ENCODE data around the gene PTPRN2.
"Not testable (repeated sequence)": the region's sequence is repeated elsewhere in the genome, so short reads cannot be mapped to it uniquely, and the experiment has no call there.

The PTPRN2 gene

DNA sequence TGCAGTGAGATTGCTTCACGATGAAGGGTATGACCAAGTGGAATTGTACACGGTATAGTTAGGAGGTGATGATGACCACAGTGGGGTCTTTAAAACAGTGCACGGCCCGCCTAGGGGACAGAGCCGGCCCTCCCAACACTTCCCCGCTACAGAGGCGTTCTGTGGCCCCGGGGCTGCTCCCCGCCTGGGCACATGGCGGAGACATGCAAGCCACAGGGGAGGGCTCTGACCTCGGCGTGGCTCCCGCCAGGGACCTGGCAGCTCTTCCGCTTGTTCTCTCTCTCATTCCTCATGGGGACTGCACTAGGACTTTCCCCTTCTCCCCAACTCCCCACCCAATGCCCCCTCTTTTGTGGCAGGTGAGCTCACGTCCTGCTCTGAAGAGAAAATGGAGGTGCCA lies 857.0 kb downstream of the PTPRN2 start:
- H3K4me3 ChIP-seq (ENCODE audit: low read depth, low read length) = no peak overlapping the region
- no peak for DNase-seq (ENCODE audit: low read depth, low spot score)
- CTCF ChIA-PET = no interaction called here
- POLR2A ChIA-PET = no interaction called here
- TF ChIP-seq, protein P1, sequence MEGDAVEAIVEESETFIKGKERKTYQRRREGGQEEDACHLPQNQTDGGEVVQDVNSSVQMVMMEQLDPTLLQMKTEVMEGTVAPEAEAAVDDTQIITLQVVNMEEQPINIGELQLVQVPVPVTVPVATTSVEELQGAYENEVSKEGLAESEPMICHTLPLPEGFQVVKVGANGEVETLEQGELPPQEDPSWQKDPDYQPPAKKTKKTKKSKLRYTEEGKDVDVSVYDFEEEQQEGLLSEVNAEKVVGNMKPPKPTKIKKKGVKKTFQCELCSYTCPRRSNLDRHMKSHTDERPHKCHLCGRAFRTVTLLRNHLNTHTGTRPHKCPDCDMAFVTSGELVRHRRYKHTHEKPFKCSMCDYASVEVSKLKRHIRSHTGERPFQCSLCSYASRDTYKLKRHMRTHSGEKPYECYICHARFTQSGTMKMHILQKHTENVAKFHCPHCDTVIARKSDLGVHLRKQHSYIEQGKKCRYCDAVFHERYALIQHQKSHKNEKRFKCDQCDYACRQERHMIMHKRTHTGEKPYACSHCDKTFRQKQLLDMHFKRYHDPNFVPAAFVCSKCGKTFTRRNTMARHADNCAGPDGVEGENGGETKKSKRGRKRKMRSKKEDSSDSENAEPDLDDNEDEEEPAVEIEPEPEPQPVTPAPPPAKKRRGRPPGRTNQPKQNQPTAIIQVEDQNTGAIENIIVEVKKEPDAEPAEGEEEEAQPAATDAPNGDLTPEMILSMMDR (IDR thresholded peaks at IDR 0.05; ENCODE audit: insufficient read depth, low read length, missing control alignments) = no peak

DNA sequence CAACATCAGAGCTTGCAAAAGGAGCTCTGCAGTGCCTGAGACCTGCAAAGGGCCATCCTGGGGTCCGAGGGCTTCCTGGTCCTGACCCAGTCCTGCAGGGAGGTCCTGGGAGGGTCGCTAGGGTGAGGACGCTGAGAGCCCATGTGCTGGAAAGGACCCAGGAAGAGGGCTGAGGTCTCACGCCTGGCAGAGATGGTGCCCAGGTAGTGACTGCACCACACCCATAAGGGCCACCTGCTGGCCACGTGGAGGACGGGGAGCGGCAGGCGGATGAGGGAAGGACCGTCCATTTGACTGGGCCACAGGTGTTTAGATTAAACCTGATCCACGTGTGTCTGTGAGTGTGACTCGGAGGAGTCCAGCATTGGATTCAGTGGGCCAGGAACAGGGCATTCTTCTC lies 858.1 kb downstream of the PTPRN2 start:
- DNase-seq (ENCODE audit: low read depth, low spot score) = no peak
- TF ChIP-seq, protein P1 (IDR thresholded peaks at IDR 0.05; ENCODE audit: insufficient read depth, low read length, missing control alignments) = no peak
- H3K4me3 ChIP-seq (ENCODE audit: low read depth, low read length) = no peak overlapping the region
- POLR2A ChIA-PET = no interaction called here
- CTCF ChIA-PET = no interaction called here

DNA sequence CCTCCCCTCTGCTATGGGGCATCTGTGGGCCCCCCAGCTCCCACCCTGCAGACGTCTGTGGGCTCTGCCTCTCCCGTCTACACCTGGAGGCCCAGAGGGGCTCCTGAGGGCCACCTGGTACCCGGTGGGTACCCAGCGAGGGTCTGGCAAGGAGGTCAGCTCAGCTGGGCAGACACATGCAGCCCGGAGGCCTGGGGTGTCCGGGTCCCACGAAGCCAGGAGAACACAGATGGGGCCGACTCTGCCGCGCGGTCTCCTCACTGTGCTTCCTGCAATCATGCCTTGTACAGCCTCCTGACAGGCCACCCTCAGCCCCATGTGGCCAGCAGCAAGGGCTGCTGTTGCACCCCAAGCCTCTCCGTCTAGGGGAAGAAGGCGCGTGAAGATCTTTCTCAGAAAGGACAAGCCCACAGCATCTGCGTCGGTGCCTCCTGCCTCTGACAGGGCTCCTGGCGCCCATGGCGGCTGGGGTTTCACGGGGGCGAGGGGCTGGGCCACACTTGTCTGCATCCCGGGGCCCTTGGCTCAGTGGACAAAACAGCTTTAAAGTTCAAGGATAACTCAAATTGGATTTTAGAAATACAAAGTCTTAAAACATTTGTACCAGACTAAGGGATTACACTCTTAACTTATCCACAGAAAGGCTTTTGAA lies 859.5 kb downstream of the PTPRN2 start:
- H3K4me3 ChIP-seq (ENCODE audit: low read depth, low read length) = no peak overlapping the region
- TF ChIP-seq, protein P1 (IDR thresholded peaks at IDR 0.05; ENCODE audit: insufficient read depth, low read length, missing control alignments) = no peak
- DNase-seq (ENCODE audit: low read depth, low spot score) = no peak
- ChIA-PET CTCF (no interaction called here), POLR2A (no interaction called here)

DNA sequence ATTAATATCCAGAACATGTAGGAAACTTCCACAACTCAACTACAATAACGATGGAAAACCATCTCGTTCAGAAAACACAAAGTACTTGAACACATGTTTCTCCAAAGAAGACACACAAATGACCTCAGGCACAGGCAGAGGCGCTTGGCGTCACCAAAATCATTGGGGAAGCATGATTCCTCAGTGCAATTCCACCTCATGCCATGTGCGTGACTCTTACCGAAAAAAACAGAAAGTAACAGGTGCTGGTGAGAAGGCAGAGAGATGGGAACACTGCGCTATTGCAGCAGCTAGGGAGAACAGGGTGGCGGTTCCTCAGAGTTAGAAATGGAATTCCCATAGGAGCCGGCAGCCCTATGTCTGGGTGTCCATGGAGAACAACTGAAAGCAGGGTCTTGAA lies 860.9 kb downstream of the PTPRN2 start:
- TF ChIP-seq, protein P1 (IDR thresholded peaks at IDR 0.05; ENCODE audit: insufficient read depth, low read length, missing control alignments) = no peak
- ChIA-PET CTCF (no interaction called here), POLR2A (no interaction called here)
- H3K4me3 ChIP-seq (ENCODE audit: low read depth, low read length) = no peak overlapping the region
- DNase-seq (ENCODE audit: low read depth, low spot score) = no peak

DNA sequence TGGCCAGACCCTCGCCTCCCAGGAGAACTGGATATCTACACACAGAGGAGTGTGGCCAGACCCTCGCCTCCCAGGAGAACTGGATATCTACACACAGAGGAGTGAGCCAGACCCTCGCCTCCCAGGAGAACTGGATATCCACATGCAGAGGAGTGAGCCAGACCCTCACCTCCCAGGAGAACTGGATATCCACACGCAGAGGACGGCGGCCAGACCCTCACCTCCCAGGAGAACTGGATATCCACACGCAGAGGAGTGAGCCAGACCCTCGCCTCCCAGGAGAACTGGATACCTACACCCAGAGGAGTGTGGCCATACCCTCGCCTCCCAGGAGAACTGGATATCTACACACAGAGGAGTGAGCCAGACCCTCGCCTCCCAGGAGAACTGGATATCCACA lies 862.3 kb downstream of the PTPRN2 start:
- CTCF ChIA-PET; POLR2A ChIA-PET; DNase-seq (ENCODE audit: low read depth, low spot score); H3K4me3 ChIP-seq (ENCODE audit: low read depth, low read length): not testable (repeated sequence)

DNA sequence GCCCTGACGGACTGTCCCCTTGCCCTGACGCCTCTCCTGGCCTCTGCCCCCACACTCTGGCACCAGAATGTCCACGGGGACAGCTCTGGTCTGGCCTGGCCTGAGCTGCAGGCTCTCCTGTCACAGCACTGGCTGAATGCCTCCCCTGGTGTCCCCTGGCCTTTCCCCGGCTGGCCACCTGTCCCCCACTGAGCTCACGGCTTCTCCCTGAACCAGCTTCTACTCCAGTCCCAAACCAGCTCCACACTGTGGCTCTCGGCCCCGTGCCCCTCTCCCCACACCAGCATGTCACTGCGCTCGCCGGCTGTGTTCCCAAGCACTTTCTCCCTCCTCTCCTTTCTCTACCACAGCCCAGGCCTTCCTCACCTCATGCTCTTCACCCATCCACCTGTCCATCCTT lies 864.4 kb downstream of the PTPRN2 start:
- POLR2A ChIA-PET = no interaction called here
- CTCF ChIA-PET = no interaction called here
- no peak for DNase-seq (ENCODE audit: low read depth, low spot score)
- TF ChIP-seq, protein P1 (IDR thresholded peaks at IDR 0.05; ENCODE audit: insufficient read depth, low read length, missing control alignments) = no peak
- no peak overlapping the region for H3K4me3 ChIP-seq (ENCODE audit: low read depth, low read length)

All from AG04449 (cell line).